Lower leg skin (tissue), 4 donors: ENCODE measurements around the gene SIAH3. TPM values are rescaled to one million over a fixed set of nuclear protein-coding genes. Genes with fewer than 3 reads are reported as not detected.

Experiments
- DNase-seq, 2 donors: peaks; one replicate each; pipeline ENCODE4 v3.0.0-alpha.2; 2019; ENCODE audit warnings: low spot score in 2 of 2
- H3K4me3 ChIP-seq: fragments of 200-600 bp; sonication (generic); 2 replicates; pipeline ENCODE4 v1.5.1; 2017; ENCODE audit warnings: mild to moderate bottlenecking, low read depth; ENCODE audit not compliant: poor library complexity, severe bottlenecking
- POLR2A ChIP-seq, 2 donors: fragments of 450-650 bp; IDR thresholded peaks; one replicate each; pipeline ENCODE4 v1.6.1; 2016 to 2017; ENCODE audit warnings: antibody characterized with exemption in 2 of 2, mild to moderate bottlenecking in 1 of 2, moderate library complexity in 1 of 2
- whole genome bisulfite sequencing, 2 donors: methylation state at CpG; one replicate each; pipeline ENCODE4 v1.1.5; 2018; 5-methylcytosine and 5-hydroxymethylcytosine counted together
- intact Hi-C: fragments of 100-400 bp; cut with DNase I; formaldehyde crosslinking; loops from one replicate; pipeline ENCODE4 v1.15.0; 2023; ENCODE audit warnings: low total_unique reads
- total RNA-seq, 4 donors: library from RNA; depleted of rRNA; stranded (reverse); fragments of >200 nt; gene quantifications; one replicate each; pipeline ENCODE4 v1.1.0, GENCODE V29; 2016
- TF ChIP-seq, protein P1 (sequence below), 3 donors: fragments of 450-650 bp; IDR thresholded peaks; one replicate each; pipeline ENCODE4 v1.5.1; 2016; ENCODE audit warnings: antibody characterized with exemption in 3 of 3, mild to moderate bottlenecking in 3 of 3, moderate library complexity in 2 of 3

The SIAH3 gene
- total RNA-seq, 4 donors from 2014 or later = 0.02 to 0.21 (median 0.05) TPM

DNA sequence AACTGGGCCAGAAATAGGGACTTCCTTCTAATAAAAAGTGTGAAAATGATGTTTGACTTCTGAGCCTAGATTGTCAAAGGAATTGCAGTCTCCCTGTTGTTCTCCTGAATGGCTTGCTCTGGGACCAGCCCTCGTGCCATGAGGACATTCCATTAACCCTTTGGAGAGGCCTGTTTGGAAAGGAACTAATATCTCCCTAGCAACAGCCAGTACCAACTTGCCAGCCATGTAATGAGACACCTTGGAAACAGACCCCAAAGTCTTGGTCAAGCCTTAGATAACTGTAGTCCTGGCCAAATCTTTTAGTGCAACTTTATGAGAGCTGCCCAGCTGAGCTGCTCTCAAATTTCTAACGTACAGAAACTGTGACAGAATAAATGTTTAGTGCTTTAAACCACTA lies 8.2 kb upstream of the SIAH3 start:
- no peak for DNase-seq
- intact Hi-C loops = no loop called here
- H3K4me3 ChIP-seq = no peak overlapping the region
- WGBS, 2 donors = 42 to 49% methylated on average over 2 of the region's 2 CpGs
- TF ChIP-seq POLR2A (IDR thresholded peaks at IDR 0.05) = no peak
- TF ChIP-seq, protein P1, sequence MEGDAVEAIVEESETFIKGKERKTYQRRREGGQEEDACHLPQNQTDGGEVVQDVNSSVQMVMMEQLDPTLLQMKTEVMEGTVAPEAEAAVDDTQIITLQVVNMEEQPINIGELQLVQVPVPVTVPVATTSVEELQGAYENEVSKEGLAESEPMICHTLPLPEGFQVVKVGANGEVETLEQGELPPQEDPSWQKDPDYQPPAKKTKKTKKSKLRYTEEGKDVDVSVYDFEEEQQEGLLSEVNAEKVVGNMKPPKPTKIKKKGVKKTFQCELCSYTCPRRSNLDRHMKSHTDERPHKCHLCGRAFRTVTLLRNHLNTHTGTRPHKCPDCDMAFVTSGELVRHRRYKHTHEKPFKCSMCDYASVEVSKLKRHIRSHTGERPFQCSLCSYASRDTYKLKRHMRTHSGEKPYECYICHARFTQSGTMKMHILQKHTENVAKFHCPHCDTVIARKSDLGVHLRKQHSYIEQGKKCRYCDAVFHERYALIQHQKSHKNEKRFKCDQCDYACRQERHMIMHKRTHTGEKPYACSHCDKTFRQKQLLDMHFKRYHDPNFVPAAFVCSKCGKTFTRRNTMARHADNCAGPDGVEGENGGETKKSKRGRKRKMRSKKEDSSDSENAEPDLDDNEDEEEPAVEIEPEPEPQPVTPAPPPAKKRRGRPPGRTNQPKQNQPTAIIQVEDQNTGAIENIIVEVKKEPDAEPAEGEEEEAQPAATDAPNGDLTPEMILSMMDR (IDR thresholded peaks at IDR 0.05) = no peak

DNA sequence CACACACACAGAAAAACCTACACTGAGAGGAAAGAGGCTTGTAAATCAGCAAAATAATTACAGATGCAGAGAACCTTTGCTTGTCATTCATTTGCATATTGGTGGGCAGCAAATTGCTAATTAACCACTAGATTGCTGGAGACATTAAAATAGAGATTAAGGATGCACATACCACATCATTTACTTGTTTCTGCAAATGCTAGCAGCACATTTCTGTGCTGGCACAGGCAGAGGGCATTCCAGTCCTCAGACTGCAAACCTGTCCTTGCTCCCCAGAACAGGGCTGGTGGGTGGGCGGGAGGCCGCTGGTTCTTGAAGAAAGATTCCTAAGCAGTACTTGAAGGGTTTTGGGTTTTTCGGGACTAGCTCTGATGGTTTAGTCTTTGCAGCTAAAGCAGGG lies 941 bp upstream of the SIAH3 start:
- TF ChIP-seq POLR2A (IDR thresholded peaks at IDR 0.05) = no peak
- TF ChIP-seq, protein P1 (IDR thresholded peaks at IDR 0.05) = no peak

DNA sequence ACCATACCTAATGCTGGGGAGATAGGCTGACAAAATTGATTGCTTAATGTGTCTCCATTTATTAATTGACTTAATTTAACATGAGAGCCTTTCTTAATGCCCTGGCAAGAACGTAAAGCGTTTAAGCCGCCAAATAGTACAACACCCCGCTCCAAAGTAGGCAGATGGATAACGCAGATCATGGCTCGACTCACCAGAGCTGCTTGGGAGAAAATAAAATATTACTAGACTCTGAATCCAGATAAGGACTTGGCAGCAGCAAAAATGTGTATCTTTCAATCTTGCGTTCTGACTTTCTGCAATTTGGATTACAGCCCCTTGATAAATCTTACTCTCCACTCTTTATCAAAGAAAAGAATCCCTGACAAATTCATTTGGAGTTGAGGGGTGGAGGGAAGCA lies 403 bp upstream of the SIAH3 start:
- TF ChIP-seq, protein P1 (IDR thresholded peaks at IDR 0.05) = no peak
- no peak for TF ChIP-seq POLR2A (IDR thresholded peaks at IDR 0.05)
- H3K4me3 ChIP-seq = no peak overlapping the region
- WGBS, 2 donors = 27 to 43% methylated on average over 7 of the region's 7 CpGs
- intact Hi-C loops = no loop called here
- DNase-seq = no peak

More for the DNA sequence above, 941 bp upstream of the SIAH3 start:
- no peak overlapping the region for H3K4me3 ChIP-seq
- intact Hi-C loops = no loop called here
- WGBS, 2 donors = 78 to 81% methylated on average over 3 of the region's 3 CpGs
- DNase-seq = no peak

DNA sequence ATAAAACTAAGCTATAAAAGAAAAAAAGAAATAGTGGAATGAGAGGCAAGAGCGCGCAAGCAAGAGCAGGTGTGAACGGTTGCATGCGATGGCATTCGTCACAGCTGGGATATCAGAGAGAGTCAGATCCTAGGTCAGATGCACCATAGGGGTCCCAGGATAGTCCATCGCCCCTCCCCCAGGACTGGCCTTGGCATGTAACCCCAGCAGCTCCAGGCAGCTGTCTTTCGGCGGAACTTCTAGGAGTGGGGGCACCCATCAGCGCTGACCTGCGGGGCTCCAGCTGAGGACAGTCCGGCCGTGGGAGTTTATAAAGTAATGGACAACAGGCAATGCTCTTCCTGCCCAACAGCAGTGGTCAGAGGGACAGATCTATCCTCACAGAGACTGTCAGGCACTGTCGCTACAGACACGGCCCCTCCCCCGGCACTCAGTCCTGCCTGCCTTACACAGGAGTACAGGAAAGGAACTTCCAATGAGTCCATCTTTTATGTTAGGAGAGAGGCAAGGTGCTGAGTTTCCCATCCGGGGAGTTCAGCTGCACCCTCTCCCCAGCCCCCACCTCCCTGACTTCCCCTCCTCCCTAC lies 1.4 kb downstream of the SIAH3 start:
- no peak for TF ChIP-seq POLR2A (IDR thresholded peaks at IDR 0.05)
- TF ChIP-seq, protein P1 (IDR thresholded peaks at IDR 0.05) = no peak
- intact Hi-C loops = no loop called here
- no peak overlapping the region for H3K4me3 ChIP-seq
- 46 to 49% methylated on average over 13 to 15 of the region's 16 CpGs for WGBS, 2 donors
- DNase-seq = no peak

DNA sequence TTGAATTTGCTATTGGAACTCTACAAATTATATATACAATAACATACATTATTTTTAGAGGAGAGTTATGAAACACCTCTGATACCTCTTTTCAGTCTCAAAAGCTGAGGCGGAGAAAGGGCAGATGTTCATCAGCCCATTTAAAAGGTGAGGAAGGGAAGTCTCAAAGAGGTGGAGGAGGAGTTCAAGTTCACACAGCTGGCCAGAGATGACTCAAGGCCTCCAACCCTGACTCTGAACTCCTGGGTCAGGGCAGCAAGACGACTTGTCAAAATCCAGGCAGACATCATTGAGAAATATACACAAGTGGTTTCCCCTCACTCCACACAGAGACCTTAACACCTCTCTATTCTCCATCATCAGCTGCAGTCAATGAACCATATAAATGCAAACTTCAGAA lies 2.1 kb downstream of the SIAH3 start:
- intact Hi-C loops = no loop called here
- H3K4me3 ChIP-seq = no peak overlapping the region

More for the DNA sequence above, 2.1 kb downstream of the SIAH3 start:
- TF ChIP-seq, protein P1 (IDR thresholded peaks at IDR 0.05) = no peak
- no peak for TF ChIP-seq POLR2A (IDR thresholded peaks at IDR 0.05)
- DNase-seq = no peak
- WGBS, 2 donors = 72 to 79% methylated on average over 2 of the region's 2 CpGs
